Measurements from ENCODE around the gene PRKAG3. TPM values are rescaled to one million over a fixed set of nuclear protein-coding genes. Genes with fewer than 3 reads are reported as not detected.
"Not testable (repeated sequence)": the region's sequence is repeated elsewhere in the genome, so short reads cannot be mapped to it uniquely, and the experiment has no call there.

The PRKAG3 gene
- total RNA-seq, 2 donors from 2014 or later: not detected

DNA sequence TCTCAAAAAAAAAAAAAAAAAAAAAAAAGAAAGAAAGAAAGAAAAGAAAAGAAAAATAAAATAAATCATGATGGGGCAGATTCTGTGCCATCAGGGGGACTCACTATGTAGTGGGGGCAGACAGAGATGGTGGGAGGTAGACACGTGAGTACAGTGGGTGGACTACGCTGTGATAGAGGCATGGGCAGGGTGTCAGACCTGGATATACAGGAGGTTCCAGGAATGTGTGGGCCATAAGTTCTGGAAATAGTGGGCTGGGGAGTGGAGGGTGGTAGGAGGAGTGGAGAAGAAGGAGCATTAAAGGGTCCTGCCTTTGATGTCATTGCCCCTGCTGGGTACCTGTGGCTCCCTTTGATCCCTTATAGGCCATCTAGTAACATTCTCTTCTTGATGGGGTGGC lies 19.2 kb upstream of the PRKAG3 start:
- no peak for TF ChIP-seq POLR2A (IDR thresholded peaks at IDR 0.05)
- TF ChIP-seq, protein P1, sequence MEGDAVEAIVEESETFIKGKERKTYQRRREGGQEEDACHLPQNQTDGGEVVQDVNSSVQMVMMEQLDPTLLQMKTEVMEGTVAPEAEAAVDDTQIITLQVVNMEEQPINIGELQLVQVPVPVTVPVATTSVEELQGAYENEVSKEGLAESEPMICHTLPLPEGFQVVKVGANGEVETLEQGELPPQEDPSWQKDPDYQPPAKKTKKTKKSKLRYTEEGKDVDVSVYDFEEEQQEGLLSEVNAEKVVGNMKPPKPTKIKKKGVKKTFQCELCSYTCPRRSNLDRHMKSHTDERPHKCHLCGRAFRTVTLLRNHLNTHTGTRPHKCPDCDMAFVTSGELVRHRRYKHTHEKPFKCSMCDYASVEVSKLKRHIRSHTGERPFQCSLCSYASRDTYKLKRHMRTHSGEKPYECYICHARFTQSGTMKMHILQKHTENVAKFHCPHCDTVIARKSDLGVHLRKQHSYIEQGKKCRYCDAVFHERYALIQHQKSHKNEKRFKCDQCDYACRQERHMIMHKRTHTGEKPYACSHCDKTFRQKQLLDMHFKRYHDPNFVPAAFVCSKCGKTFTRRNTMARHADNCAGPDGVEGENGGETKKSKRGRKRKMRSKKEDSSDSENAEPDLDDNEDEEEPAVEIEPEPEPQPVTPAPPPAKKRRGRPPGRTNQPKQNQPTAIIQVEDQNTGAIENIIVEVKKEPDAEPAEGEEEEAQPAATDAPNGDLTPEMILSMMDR (IDR thresholded peaks at IDR 0.05): no peak
- Histone ChIP-seq H3K27ac (no peak overlapping the region), H3K4me1 (no peaks in the 10 kb centered on the region), H3K36me3 (replicated peaks in 1 of 2; ENCODE audit: insufficient read depth in 1 of 2, low read depth in 2 of 2) (no peaks in the 10 kb centered on the region), H3K27me3 (no peaks in the 10 kb centered on the region), H3K9me3 (no peaks in the 10 kb centered on the region), H3K4me3 (no peak overlapping the region)
- DNase-seq (no peak), ATAC-seq (no peak)
- WGBS, 2 donors: 60 to 74% methylated on average over 2 of the region's 2 CpGs
- intact Hi-C loops (cut with DNase I): loop anchor here (10.0 kb wide), 1 partner anchor 146 kb away; no protein-coding TSS in a partner anchor

DNA sequence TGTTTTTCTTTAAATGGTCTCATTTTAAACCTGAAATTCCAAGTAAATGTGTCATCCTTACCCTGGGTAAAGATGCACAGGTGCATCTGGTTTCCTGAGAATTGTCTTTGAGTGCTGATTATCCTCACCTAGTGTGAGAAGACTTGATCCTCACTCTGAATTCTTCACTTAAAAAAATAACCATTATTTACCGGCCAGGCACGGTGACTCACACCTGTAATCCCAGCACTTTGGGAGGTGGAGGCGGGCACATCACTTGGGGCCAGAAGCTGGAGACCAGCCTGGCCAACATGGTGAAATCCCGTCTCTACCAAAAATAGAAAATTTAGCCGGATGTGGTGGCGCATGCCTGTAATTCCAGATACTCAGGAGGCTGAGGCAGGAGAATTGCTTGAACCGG lies 18.1 kb upstream of the PRKAG3 start:
- Histone ChIP-seq H3K27me3 (no peaks in the 10 kb centered on the region), H3K27ac (no peak overlapping the region), H3K4me1 (no peaks in the 10 kb centered on the region), H3K9me3 (no peaks in the 10 kb centered on the region), H3K36me3 (replicated peaks in 1 of 2; ENCODE audit: insufficient read depth in 1 of 2, low read depth in 2 of 2) (no peaks in the 10 kb centered on the region), H3K4me3 (no peak overlapping the region)
- no peak for TF ChIP-seq POLR2A (IDR thresholded peaks at IDR 0.05)
- TF ChIP-seq, protein P1 (IDR thresholded peaks at IDR 0.05): no peak
- intact Hi-C loops (cut with DNase I): loop anchor here (10.0 kb wide), 1 partner anchor 145 kb away; no protein-coding TSS in a partner anchor
- WGBS, 2 donors: 66 to 67% methylated on average over 7 of the region's 7 CpGs
- ATAC-seq (no peak), DNase-seq (no peak)

DNA sequence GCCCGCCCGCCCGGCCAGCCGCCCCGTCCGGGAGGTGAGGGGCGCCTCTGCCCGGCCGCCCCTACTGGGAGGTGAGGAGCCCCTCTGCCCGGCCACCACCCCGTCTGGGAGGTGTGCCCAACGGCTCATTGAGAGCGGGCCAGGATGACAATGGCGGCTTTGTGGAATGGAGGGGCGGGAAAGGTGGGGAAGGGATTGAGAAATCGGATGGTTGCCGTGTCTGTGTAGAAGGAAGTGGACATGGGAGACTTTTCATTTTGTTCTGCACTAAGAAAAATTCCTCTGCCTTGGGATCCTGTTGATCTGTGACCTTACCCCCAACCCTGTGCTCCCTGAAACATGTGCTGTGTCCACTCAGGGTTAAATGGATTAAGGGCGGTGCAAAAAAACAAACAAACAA lies 15.4 kb upstream of the PRKAG3 start:
- H3K4me1 ChIP-seq; H3K4me3 ChIP-seq; ATAC-seq; intact Hi-C loops (cut with DNase I); H3K27ac ChIP-seq; H3K9me3 ChIP-seq; H3K36me3 ChIP-seq (replicated peaks in 1 of 2; ENCODE audit: insufficient read depth in 1 of 2, low read depth in 2 of 2); DNase-seq; H3K27me3 ChIP-seq: not testable (repeated sequence)
- 55 to 75% methylated on average over 2 to 18 of the region's 18 CpGs for WGBS, 2 donors

DNA sequence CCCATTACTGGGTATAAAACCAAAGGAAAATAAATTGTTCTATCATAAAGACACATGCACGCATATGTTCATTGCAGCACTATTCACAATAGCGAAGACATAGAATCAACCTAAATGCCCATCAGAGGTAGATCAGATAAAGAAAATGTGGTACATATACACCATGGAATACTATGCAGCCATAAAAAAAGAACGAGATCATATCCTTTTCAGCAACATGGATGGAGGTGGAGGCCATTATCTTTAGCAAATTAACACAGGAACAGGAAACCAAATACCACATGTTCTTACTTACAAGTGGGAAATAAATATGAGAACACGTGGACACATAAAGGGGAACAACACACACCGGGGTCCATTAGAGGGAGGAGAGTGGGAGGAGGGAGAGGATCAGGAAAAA lies 12.7 kb upstream of the PRKAG3 start:
- not testable (repeated sequence) for H3K4me3 ChIP-seq

DNA sequence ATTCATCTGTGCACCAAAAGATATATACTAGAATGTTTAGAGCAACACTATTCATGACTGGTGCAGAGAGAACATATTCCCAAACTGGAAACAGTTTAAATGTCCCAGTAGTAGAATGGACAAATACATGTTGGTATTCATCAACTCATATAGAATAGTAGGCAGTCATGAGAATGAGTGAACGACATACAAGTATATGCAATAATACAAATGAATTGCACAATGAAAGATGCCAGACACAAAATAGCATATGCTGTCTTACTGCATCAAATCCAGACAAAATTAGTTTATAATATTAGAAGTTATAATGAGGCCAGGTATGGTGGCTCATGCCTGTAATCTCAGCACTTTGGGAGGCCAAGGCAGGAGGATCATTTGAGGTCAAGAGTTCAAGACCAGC lies 8.3 kb upstream of the PRKAG3 start:
- 27 to 62% methylated on average over 1 of the region's 1 CpG for WGBS, 2 donors
- TF ChIP-seq, protein P1 (IDR thresholded peaks at IDR 0.05): no peak
- no peak for TF ChIP-seq POLR2A (IDR thresholded peaks at IDR 0.05)
- ATAC-seq: no peak
- H3K9me3 ChIP-seq: peaks cover 0 to 7% (median 0%) of the 10 kb centered on the region in 3 donors
- no peaks in the 10 kb centered on the region for H3K4me1 ChIP-seq
- no peaks in the 10 kb centered on the region for H3K36me3 ChIP-seq (replicated peaks in 1 of 2; ENCODE audit: insufficient read depth in 1 of 2, low read depth in 2 of 2)
- DNase-seq: no peak
- H3K4me3 ChIP-seq: no peak overlapping the region
- intact Hi-C loops (cut with DNase I): no loop called here
- no peaks in the 10 kb centered on the region for H3K27me3 ChIP-seq
- H3K27ac ChIP-seq: no peak overlapping the region

More for the DNA sequence above, 12.7 kb upstream of the PRKAG3 start:
- H3K36me3 ChIP-seq (replicated peaks in 1 of 2; ENCODE audit: insufficient read depth in 1 of 2, low read depth in 2 of 2); ATAC-seq; H3K4me1 ChIP-seq; DNase-seq; H3K27me3 ChIP-seq; H3K27ac ChIP-seq; intact Hi-C loops (cut with DNase I); H3K9me3 ChIP-seq: not testable (repeated sequence)
- WGBS, 2 donors: 66 to 84% methylated on average over 5 of the region's 5 CpGs

DNA sequence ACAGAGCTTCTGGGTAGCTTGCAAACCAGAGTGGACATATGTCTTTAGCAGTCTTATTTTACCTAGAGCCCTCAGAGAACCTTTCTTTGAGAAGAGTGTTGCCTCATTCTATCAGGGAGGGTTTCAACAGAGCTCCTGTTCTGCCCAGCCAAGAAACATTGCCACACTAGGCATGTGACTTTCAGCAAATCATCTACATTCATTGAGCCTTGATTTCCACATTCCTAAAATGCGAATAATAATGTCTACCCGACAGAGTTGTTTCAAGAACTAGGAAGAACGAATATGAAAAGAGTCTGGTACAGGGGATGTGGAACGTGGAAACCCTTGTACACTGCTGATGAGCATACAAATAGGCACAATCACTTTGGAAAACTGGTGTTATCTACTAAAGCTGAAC lies 7.8 kb upstream of the PRKAG3 start:
- Histone ChIP-seq H3K4me1 (no peaks in the 10 kb centered on the region), H3K27ac (no peak overlapping the region), H3K9me3 (peaks cover 0 to 7% (median 0%) of the 10 kb centered on the region in 3 donors), H3K36me3 (replicated peaks in 1 of 2; ENCODE audit: insufficient read depth in 1 of 2, low read depth in 2 of 2) (no peaks in the 10 kb centered on the region), H3K27me3 (no peaks in the 10 kb centered on the region), H3K4me3 (no peak overlapping the region)
- intact Hi-C loops (cut with DNase I): no loop called here
- TF ChIP-seq, protein P1 (IDR thresholded peaks at IDR 0.05): no peak
- no peak for TF ChIP-seq POLR2A (IDR thresholded peaks at IDR 0.05)
- DNase-seq: no peak
- ATAC-seq: no peak
- WGBS, 2 donors: 36 to 63% methylated on average over 4 of the region's 4 CpGs
